ENCODE data around the gene RTL10. TPM values are rescaled to one million over a fixed set of nuclear protein-coding genes. Genes with fewer than 3 reads are reported as not detected.
A peak's percentile ranks its signal among the peaks of the same experiment; 100 is the strongest.

RTL10 gene
- total and polyA plus RNA-seq, 2 of the 13 experiments (the other 11 are each of a cell fraction or from before 2014, with no cell fraction given): 14.1 to 15.8 TPM

- TF ChIP-seq GZF1 (CRISPR knock-in tag; IDR thresholded peaks at IDR 0.05): no peak
- TF ChIP-seq FUBP1 (CRISPR knock-in tag; IDR thresholded peaks at IDR 0.05; ENCODE audit: borderline replicate concordance): no peak
- no peak for TF ChIP-seq TEAD2 (CRISPR knock-in tag; IDR thresholded peaks at IDR 0.05)
- peak; percentile 70; the same call in 1 of the 2 replicates for TF ChIP-seq ZNF607 (CRISPR knock-in tag; IDR thresholded peaks at IDR 0.05; ENCODE audit: borderline replicate concordance)
- TF ChIP-seq TSC22D2 (CRISPR knock-in tag; IDR thresholded peaks at IDR 0.05; ENCODE audit: borderline replicate concordance): peak; percentile 22; the same call in 1 of the 2 replicates
- TF ChIP-seq NCOA2 (CRISPR knock-in tag; IDR thresholded peaks at IDR 0.05): peak; percentile 34
- no peak for TF ChIP-seq JDP2 (CRISPR knock-in tag; IDR thresholded peaks at IDR 0.05; ENCODE audit: borderline replicate concordance)
- no peak for TF ChIP-seq U2AF1 (optimal IDR thresholded peaks at IDR 0.05; ENCODE audit: low read depth, low read length)
- TF ChIP-seq MYNN (CRISPR knock-in tag; IDR thresholded peaks at IDR 0.05; ENCODE audit: low read depth): no peak
- TF ChIP-seq RNF2 (conservative IDR thresholded peaks at IDR 0.05; ENCODE audit: low read depth): 0 out of 2 replicates have a peak, but pooled peaks have one; percentile 44
- TF ChIP-seq ZNF446 (CRISPR knock-in tag; IDR thresholded peaks at IDR 0.05): no peak
- no peak for TF ChIP-seq ELF4 (CRISPR knock-in tag; IDR thresholded peaks at IDR 0.05; ENCODE audit: borderline replicate concordance)
- TF ChIP-seq POLR2G (IDR thresholded peaks at IDR 0.05; ENCODE audit: low read depth, low read length): no peak
- no peak for TF ChIP-seq ZNF33B (CRISPR knock-in tag; IDR thresholded peaks at IDR 0.05)
- no peak for TF ChIP-seq NFE2L2 (IDR thresholded peaks at IDR 0.05; ENCODE audit: low read length)
- TF ChIP-seq, protein P1, sequence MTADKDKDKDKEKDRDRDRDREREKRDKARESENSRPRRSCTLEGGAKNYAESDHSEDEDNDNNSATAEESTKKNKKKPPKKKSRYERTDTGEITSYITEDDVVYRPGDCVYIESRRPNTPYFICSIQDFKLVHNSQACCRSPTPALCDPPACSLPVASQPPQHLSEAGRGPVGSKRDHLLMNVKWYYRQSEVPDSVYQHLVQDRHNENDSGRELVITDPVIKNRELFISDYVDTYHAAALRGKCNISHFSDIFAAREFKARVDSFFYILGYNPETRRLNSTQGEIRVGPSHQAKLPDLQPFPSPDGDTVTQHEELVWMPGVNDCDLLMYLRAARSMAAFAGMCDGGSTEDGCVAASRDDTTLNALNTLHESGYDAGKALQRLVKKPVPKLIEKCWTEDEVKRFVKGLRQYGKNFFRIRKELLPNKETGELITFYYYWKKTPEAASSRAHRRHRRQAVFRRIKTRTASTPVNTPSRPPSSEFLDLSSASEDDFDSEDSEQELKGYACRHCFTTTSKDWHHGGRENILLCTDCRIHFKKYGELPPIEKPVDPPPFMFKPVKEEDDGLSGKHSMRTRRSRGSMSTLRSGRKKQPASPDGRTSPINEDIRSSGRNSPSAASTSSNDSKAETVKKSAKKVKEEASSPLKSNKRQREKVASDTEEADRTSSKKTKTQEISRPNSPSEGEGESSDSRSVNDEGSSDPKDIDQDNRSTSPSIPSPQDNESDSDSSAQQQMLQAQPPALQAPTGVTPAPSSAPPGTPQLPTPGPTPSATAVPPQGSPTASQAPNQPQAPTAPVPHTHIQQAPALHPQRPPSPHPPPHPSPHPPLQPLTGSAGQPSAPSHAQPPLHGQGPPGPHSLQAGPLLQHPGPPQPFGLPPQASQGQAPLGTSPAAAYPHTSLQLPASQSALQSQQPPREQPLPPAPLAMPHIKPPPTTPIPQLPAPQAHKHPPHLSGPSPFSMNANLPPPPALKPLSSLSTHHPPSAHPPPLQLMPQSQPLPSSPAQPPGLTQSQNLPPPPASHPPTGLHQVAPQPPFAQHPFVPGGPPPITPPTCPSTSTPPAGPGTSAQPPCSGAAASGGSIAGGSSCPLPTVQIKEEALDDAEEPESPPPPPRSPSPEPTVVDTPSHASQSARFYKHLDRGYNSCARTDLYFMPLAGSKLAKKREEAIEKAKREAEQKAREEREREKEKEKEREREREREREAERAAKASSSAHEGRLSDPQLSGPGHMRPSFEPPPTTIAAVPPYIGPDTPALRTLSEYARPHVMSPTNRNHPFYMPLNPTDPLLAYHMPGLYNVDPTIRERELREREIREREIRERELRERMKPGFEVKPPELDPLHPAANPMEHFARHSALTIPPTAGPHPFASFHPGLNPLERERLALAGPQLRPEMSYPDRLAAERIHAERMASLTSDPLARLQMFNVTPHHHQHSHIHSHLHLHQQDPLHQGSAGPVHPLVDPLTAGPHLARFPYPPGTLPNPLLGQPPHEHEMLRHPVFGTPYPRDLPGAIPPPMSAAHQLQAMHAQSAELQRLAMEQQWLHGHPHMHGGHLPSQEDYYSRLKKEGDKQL (CRISPR knock-in tag; IDR thresholded peaks at IDR 0.05; ENCODE audit: low read depth): no peak
- no peak for TF ChIP-seq MIXL1 (CRISPR knock-in tag; IDR thresholded peaks at IDR 0.05)
- no peak for TF ChIP-seq SNAPC4 (CRISPR knock-in tag; IDR thresholded peaks at IDR 0.05)
Observed at GRCh38 chr22:19898831-19899567, 44.3 kb upstream of the RTL10 start (continued).

Data from HepG2 (cell line).